Fibroblast of skin of left biceps (primary cell): Measurements from ENCODE around the gene TMPRSS6.

Experiments used
- DNase-seq, 2 experiments: peaks; one replicate each; pipeline ENCODE4 v3.0.0-alpha.2; 2013; ENCODE audit warnings: low read depth in 2 of 2

The TMPRSS6 gene

DNA sequence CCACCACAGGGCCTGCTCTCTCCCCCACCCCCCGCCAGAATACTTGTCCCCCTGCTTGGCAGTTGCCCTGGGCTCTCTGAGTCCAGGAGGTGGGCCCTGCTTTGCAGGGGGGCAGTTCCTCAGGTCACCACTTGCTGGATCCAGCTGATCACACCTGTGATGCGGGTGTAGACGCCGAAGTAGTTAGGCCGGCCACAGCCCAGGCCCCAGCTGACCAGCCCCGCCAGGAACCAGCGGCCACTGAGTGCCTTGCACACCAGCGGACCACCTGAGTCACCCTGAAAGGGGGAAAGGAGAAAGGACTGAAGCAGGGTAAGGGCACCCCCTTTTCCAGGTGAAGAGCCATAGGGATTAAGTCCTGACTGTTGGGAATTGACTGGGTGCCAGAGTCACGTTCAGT, 43.6 kb downstream of the TMPRSS6 start:
- DNase-seq: no peak

DNA sequence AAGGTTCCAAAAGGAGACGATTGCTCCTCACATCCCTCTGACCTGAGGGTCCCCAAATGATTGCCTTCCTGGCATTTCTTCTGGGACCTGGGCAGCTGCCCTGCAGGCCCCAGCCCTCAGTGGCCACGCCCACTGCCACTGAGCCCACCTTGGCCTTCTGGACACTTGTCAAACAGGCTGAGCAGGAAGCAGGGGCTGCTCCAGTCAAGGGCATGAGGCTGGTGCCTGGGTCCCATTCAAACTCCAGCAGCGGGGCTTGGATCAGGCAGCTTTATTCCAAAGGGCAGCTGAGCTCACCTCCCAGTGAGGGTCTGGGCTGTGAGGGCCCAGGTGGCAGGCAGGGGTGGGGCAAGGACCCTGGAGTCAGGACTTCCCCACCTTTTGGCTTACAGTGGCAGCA, 44.3 kb downstream of the TMPRSS6 start:
- no peak for DNase-seq

DNA sequence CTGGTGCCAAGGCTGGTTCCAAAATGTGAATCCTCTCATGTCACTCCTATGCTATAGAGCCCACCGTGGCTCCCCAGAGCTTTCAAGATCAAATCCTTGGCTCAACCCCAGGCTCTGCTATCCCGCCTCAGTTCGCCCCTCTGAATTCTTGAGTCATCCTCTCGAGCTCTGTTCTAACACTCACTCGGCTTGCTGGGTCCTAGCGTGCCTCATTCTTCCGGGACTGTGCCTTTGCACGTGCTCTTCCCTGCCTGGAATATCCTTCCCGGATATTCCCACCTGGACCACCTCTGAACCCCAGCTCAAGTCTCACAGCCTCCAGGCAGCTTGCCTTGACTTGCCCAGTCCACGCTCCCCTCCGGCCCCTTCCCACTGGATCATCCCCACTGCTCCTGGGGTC, 45.0 kb downstream of the TMPRSS6 start:
- no peak for DNase-seq

DNA sequence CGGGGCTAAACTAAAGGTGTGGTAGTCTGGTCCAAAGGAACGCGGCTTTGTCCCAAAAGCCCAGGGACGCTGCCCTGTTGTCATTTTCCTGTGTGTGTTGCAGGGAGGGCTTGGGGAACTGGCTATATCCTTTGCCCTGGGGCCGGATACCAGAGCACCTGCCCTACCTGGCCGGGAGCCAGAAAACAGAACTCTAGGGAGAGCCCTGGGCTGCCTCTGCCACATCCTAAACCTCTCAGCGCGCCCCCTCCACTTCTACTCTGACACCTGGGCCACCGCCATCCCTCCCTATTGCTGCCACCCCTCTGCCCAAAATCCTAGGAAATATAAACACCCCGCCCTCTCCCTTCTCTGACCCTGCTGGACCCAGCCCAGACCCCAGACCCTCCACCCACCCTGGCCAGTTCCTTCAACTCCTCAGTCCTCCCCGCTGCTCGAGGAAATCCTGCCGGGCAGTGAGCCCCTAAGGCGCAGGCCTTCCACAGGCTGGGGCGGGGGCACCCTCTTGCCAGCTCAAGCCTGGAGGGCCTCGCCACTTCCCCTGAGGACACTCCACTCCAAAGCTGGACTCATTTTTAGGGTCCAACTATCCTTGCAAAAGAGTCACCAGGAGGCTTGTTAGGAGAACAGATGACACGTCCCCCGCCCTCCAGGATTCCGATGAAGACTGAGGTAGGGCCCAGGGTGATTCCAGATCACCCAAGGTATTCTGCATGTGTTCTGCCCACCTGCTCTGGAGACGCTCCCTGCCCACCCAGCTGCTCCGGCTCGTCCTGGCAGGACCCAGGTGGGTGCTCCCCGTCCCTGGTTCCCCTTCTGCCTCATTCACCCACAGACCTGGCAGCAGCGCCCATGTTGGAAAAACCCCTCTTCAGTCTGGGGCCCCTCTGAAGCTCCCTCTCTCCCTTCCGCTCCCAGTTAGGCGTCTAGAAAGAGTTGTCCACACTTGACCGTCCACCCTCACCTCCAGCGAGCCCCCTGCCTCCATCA, 45.8 kb downstream of the TMPRSS6 start:
- DNase-seq: no peak

DNA sequence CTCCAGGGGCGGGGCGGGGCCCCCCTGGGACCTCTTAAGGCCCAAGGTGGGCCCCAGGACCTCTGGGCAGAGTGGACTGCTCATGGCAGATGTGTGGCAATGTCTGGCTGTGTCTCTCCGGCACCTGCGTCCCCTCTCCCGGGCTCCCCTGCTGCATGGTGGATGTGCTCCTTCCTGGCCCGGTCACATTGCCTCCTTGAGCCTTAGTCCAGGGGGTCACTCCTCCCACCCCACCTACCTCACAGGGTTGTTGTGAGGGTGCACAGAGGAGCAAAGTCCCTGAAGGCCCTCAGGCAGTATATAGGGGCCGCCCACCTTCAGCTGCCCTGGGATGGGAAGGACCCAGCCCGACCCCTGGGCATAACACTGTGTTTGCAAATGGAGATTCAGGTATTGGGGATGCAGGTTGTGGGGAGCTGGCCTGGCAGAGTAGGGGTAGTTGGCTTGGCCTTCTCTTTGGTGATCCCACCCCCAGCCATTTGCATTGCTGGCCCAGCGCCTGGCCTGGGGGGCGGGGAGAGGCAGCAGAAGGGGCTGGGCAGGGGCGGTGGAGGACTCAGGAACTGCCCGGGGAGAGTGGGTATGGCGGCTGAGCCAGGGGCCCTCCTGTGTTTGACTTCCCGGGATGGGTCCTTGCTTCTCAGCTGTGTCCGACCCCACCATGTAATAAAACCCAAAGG, 46.7 kb downstream of the TMPRSS6 start:
- DNase-seq: no peak

DNA sequence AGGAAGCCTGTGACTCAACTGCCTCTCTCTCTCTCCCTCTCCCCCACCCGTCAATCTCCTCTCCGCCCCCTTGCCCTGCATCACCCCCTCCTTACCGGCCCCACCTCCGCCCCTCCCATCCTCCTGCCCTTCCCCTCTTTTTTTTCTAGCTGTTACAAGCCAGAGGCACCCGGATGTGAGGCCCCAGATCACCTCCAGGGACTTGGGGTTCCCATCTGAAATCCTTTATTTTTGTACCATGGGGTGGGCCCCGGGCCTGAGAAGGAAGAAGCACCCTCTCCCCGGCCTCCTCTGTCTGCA, 47.2 kb downstream of the TMPRSS6 start:
- DNase-seq: no peak

DNA sequence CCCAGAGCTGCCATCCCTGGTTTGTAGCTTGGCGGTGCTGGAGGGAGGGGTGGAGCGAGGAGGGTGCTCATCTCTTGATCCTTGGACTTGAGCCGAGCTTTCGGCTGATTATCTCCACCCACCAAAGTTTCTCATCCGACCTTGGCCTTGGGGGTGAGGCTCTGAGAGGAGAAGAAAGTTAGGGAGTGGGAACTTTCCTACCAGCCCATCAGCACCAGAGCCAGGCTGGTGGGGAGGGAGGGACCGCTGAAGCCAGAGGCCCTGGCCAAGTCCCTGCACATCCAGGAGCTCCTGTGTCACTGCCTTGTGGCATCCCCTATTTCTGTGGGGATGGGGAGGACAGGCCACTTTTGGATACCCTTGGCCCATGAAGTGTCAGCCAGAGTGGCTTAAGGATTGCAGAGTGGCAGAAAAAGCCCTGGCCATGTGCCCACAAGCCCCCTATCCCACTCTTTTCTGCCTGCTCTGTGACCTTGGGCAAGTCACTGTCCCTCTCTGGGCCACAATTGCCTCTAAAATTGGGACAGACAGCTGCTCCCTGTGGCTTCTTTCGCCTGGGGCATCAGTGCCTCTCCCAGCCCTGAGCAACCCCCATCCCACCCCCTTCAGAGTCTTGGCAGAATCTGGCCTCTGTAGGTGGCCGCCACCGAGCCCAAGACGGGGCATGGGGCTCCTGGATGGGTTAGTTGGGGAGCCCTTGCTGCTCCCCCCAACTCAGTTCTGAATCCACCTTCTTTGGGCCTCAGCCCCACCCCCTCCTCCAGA, 47.7 kb downstream of the TMPRSS6 start:
- DNase-seq: no peak

DNA sequence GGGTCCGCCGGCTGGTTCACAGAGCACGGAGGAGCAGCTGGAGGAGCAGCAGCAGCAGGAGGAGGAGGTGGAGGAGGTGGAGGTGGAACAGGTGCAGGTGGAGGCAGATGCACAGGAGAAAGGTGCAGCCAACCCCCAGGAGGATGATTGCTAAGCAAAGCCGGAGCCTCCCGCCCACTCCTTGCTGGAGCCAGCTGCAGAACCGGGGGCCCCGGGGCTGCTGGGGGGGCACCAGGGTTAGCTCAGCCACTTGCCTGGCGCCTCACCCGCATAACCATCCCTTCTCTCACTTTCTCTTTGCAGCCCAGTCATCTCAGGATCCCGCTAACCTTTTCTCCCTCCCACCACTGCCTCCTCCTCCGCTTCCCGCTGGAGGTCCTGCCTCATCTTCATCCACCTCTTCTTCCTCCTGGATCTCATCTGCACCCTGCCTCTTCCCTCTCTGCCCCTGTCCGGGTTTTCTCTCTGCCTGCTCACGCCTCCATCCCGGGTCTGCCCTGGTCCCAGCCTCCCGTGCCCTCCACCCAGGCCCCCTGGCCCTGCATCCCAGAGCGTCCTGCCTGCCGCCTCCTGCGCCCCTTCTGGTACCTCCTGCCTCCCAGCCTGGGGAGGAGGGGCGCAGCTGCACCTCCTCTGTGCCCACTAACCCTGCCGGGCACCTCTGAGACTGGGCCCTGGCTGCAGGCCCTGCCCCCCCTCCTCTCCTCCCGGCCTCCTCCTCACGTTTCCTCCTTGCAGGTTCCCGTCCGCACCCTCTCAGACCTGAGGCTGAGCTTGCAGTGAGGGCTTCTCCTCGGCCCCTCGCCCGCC, 48.5 kb downstream of the TMPRSS6 start:
- no peak for DNase-seq

DNA sequence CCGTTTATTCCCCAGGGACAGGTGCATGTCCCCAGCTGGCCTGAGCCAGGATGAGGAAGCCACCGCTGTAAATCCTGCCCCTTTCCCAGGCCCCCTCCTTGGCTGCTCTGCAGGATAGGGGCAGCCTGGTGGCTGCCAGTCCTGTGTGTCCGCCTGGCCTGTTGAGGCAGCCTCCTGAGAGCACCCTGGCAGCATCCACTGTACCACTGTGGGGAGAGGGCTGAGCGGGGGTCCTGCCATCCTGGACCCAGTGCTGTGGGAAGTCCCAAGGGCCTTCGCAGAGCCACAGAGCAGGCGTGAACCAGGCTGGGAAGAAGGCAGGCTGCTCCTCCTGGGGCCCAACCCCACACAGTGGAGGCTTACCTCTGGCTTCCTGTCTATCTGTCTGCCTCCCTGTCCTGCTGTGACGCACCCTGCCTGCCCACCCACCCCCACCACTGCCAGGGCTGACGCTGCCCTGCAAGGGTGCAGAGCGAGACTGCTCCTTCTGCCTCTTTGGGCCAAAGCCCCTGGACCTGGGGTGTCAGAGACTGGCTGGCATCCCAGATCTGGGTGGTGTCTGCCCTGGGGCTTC, 49.5 kb downstream of the TMPRSS6 start:
- DNase-seq: no peak

DNA sequence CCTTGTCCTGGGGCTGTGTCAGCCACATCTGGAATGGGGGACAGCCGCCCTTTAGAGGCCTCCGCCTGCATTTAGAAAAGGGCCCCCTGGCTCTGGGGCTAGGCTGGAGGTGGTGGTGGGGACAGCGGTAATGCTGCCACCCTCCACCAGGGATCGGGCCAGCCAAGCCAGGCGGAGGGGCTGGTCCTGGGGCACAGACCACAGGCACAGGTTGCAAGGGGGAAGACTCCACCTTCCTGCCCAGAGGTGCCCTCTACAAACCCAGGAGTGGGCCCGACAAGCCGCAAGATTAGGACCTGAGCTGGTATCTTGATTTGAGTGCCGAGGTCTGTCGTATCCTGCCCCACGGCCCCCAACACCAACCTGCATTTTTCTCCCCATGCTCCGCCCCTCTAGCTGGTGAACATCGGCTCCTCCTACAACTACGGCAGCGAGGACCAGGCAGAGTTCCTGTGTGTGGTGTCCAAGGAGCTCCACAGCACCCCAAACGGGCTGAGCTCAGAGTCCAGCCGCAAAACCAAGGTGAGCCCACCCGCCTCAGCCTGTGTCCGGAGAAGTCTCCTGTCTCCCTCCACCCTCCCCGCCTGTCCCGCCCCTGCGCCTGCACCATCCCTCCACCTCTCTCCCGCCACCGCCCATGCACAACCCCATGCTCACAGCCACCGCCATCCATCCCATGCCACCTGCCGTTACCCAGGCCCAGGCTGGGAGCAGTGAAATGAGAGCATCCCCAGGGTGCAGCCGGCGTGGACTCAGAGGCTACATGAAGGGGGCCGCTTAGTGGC, 50.4 kb downstream of the TMPRSS6 start:
- no peak for DNase-seq

DNA sequence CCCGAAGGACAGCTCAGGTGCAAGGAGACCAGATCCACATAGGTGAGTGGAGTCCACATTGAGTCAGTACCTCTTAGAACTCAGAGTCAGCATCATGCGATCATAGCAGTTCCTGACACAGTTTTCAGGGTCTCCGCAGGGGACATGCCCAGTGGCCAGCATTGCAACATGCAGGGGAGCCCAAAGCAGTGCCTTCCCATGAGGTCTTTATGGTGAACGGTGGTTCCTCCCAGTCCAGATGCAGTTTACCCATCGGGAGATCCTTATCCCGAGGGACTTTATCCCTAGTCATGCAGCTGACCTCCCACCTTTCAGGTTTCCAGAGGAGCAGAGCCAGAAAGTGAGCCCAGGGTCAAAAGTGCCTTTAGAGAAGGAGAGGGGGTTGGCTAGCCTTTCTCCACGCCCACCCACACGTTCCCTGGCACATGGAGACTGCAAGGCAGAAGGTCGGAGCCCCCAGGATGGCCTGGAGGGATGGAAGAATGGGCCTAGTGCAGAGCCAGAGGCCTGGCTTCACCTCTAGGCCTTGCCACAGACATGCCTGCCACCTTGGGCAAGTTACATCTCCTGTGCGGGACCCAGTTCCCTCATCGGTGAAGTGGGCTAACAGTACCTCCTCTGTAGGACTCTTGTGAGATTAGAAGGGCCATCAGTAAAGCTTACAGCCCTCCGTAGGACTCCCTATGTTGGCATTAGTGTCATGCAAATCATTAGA, 51.6 kb downstream of the TMPRSS6 start:
- DNase-seq: no peak

DNA sequence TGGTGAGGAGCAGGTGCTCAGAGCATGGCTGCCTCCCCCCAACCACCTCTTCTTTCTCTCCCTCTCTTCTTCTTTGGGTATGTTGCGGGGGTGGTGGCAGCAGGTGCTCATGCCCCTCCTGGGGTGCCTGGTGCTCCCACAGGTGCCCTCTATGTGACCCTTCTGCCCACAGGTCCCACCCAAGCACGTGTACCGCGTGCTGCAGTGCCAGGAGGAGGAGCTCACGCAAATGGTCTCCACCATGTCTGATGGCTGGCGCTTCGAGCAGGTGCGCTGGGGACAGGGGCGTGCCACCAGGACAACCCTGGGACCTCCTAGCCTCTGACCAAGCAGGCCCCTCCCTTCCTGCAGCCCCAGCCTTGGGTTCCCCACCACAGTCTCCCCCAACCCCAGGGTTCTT, 52.3 kb downstream of the TMPRSS6 start:
- no peak for DNase-seq

DNA sequence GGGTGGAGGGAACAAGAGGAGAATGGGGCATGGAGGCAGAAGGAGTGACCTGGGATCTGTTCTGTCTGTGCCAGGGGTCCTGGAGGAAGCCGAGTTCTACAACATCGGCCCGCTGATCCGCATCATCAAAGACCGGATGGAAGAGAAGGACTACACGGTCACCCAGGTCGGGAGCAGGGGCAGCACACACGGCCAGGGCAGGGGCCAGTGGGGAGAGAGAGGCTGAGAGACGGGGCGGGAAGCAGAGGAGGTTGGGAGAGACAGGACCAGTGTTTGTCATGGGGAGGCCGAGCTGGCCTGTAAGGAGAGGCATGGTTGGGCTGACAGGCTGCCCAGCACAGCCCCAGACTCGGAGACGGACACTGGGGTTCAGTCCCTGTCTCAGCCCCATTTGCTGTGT, 53.3 kb downstream of the TMPRSS6 start:
- DNase-seq: no peak

DNA sequence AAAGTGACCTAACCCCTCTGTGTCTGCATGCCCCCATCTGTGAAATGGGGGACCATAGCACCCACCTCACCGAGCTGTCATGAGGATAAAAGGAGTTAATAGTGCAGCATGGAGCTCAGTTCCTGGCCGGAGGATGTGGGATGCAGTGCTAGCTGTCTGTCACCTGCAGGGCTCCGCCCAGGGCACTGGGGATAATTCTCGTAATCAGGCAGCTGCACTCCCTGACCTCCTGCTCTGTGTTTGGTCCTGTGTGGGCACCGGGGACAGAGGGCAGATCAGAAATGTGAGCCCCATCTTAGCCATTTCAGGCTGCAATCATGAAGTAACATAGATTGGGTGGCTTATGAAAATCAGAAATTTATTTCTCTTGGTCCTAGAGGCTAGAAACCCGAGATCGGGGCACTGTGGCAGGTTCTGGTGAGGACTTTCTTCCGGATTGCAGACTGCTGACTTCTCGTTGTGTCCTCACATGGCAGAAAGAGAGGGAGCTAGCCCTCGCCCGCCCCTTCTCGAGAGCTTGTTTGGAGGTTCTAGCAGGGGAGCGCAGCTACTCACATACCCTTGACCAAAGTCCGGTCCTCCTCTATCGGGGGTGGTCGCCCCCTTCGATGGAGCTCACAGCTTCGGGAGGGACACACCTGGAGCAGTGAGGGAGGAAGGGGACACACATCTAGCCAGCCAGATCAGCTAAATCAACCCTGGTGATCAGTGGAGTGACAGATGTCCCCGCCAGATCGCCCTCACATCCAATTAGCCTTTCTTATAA, 54.7 kb downstream of the TMPRSS6 start:
- no peak for DNase-seq

DNA sequence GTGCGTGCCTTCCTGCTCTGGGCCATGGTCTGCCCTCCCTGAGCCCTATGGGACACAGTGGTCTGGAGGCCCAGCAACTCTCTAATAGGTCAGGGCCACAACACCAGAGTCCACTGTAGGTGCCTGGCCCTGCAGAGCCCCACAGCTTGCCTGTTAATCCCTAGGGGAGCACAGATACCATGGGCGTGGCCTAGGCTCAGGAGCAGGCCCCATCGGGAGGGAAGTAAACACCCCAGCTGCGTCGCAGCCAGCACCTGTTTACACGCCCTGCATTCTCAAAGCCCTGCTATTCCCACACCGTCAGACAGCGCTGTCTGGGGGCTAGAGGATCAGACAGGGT, 55.5 kb downstream of the TMPRSS6 start:
- no peak for DNase-seq

DNA sequence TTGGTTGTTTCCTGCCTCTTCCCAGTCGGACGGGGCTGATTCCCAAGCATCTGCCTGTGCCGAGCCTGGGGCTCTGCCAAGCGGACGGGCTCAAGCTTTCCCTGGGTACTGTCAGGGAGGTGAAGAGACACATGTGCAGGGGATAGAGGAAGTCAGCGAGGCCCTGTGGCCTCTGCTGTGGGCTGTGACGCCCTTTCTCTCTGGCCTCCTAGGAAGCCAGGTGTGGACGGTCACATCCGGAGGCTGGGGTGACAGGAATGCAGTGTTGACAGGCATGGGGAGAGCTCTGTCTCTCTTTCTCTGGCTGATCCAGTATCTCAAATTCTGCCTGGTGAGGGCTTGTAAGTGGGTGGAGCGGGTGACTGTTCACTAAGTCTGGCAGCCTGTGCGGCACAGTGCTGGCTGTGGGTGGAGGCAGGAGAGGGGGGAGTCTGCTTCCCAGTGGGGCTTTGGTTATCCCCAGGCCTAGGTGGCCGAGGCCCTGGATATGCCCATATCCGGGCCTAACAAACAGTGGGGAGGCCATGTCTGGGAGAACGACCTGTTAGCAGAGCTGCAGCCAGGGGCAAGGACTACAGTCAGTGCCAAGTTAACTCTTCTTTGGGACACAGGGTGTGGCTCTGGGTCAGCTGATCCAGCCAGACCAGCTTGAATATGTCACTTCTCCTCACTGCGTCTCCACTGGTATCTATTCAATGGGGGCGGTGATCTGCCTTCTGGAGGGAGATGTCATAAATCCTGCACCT, 56.0 kb downstream of the TMPRSS6 start:
- DNase-seq: no peak

DNA sequence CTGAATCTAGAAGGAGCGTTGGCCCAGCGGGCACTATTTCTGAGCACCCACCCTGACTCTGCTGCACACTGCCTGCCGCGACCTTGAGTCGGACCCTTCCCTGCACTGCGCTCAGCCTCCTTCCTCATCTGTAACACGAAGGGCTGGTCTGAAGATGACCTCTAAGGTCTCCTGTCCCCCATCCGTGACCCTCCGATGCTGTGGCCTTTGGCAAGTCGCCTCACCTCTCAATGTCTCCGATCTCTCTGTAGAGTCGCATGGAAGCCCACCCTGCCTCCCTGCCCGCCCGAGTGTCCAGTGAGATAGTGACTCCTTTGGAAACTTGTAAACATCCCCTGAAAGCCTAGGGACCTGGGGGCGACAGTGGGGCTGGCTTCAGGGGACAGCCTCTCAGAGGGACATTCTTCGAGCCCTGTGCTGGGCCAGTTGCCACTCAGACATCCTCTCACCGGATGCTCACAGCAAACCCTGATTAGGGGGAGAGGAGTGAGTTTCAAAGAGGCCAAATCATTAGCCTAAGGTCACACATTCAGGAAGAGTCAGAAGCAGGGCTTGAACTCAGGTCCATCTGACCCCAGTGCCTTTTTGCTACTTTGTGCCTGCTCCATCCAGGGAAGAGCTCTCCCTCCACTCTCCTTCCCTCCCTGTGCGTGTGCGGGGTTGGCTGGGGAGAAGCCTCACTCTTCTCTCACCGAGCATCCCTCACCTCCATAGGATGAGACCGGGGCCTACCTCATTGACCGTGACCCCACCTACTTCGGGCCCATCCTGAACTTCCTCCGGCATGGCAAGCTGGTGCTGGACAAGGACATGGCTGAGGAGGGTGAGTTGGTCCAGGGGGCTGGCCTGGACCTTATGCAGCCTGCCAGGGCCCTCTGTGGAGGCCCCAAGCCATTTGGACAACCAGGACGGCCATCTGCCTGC, 56.9 kb downstream of the TMPRSS6 start:
- no peak for DNase-seq
